Right ventricle myocardium superior (tissue), 1 donor: Measurements from ENCODE around the gene MRPL24. TPM values are rescaled to one million over a fixed set of nuclear protein-coding genes. Genes with fewer than 3 reads are reported as not detected.

ENCODE experiments used
- ATAC-seq: fragments of 200-7000 bp; cut with Tn5 transposase; one replicate; pipeline ENCODE4 v1.9.1; 2020; ENCODE audit warnings: mild to moderate bottlenecking; ENCODE audit not compliant: poor library complexity
- DNase-seq: peaks from one replicate; pipeline ENCODE4 v3.0.0-alpha.2; 2020
- intact Hi-C: fragments of 100-400 bp; cut with DNase I; formaldehyde crosslinking; loops from one replicate; pipeline ENCODE4 v1.11.2; 2022
- total RNA-seq: library from RNA; stranded (reverse); fragmentation: NEBNext Ultra II Directional; extraction: Animal tissue kit (Norgen Biotek cat#: 25700); gene quantifications from one replicate; pipeline ENCODE4 v1.2.1, GENCODE V29; 2021
- donor health status: DM: no; HTN: yes; CAD: no; lungs with severe emphysema.

MRPL24 gene
- total RNA-seq, 1 donor from 2014 or later = 99.8 TPM

DNA sequence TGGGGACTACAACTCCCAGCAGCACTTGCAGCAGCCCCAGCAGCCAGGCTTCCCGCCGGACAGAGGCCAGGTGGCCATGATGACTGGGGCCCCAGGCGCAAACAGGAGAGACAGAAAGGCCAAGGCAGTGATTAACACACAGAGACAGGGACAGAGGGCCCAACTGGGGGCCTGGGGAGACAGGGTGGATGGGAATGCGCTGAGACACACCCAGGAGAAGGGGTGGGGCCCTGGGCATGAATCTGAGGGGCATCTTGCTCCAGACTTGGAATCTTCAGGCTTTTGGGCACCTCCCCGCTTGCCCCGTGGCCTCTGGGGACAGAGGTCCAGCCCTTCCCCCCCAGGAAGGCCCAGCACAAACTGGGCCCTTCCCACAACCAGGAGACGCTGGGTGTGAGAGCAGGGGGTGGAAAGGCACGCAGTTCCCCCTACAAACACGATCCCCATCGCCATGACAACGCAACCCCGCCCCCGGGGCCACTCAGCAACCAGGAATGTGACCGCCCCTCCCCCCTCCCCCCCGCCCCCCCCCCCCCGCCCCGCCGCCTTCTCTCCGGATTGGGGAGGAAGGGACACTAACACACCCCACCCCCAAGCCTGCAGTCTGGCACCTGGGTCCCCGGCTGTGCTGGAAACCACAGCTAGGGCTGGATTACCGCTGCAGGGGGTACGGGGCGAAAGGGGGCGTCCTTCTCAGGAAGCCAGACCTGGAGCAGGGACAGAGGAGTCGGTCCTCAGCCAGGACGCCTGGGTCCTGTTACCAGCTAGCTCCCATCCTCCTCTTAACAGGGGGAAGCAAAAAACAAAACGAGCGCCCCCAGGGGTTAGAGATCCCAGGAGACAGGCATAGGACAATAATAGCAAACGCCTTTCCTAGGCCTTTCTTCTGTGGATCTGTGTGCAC, 6.1 kb upstream of the MRPL24 start:
- intact Hi-C loops = no loop called here
- DNase-seq (peak; percentile 95), ATAC-seq (peak; percentile 70)

DNA sequence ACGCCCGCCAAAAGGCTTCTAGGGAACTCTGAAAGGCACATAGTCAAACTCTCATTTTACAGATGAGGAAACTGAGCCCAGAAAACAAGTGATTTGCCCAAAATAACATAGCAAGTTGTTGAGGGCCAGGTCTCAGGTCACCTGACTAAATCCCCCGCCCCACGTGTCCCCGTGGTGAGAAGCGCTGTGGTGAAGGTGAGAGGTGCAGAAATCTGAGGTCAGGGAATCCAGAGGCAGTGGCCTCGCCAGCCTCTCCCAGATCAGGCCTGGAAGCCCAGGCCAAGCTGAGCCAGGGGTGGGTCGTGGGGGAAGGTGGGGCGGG, 5.5 kb upstream of the MRPL24 start:
- ATAC-seq (no peak), DNase-seq (no peak)
- intact Hi-C loops = no loop called here

- DNase-seq = no peak
- ATAC-seq = no peak
- intact Hi-C loops = no loop called here
Measured at GRCh38 chr1:156745881-156746280, 5.0 kb upstream of the MRPL24 start.

DNA sequence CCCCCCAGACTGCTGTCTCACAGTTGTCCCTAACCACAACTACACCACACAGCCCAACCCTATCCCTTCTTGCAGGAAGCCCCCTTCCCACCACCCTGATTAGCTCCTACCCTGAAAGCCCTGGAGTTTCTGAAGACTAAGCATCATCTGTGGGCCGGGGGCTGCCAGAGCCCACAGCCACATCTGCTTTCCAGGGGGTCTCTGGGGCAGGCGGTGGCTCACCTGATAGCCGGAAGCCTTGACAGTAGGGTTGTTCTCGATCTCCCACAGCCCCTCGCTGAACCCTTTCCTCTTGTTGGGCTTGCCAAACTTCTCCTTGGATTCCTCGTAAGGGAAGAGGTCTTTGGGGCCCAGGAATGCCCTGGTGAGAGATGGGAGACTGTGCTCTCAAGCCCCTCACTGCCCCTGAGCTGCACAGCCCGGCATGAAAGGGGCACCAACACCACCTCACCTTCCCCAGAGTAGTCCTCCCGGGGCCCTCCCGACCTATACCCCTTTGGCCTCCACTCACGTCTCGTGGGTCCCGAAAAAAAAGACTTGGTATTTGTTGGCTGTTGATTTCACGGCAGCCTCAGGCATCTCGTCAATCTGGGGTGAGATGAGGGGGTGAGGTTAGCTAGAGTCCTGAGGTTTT, 4.0 kb upstream of the MRPL24 start:
- DNase-seq = peak; percentile 33
- intact Hi-C loops = no loop called here
- no peak for ATAC-seq

GRCh38 chr1:156744344-156744743, 3.5 kb upstream of the MRPL24 start:
- ATAC-seq (no peak), DNase-seq (peak; percentile 17)
- intact Hi-C loops = no loop called here

GRCh38 chr1:156743367-156744302, 2.7 kb upstream of the MRPL24 start:
- DNase-seq = peak; percentile 35
- no peak for ATAC-seq
- intact Hi-C loops = no loop called here

DNA sequence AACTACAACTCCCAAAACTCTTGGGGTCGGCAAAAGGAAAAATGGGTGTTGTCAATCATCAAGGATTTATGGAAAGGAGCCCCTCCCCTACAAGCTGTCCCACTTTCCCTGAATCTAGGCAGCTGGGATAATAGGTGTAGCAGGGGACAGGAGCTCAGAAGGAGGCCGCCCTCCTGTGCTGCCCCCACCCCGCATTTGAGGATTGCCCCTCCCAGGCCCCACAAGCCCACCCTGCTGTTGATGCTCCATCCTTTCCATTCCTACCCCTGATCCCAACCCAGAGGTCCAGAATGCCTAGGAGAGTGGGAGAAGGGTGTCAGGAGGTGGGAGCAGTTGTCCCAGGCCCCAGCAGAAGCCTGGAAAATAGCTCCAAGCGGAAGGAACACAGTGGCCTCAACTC, 1.9 kb upstream of the MRPL24 start:
- intact Hi-C loops = no loop called here
- DNase-seq (peak; percentile 4), ATAC-seq (no peak)

- intact Hi-C loops = no loop called here
- ATAC-seq (no peak), DNase-seq (peak; percentile 19)
Measured at GRCh38 chr1:156742017-156742416, 1.1 kb upstream of the MRPL24 start.

- no peak for ATAC-seq
- intact Hi-C loops = no loop called here
Measured at GRCh38 chr1:156741481-156741983, 644 bp upstream of the MRPL24 start.

GRCh38 chr1:156740237-156740740, 599 bp downstream of the MRPL24 start:
- intact Hi-C loops = no loop called here
- ATAC-seq = peak; percentile 3
- DNase-seq = no peak

More at GRCh38 chr1:156741481-156741983, 644 bp upstream of the MRPL24 start:
- peak; percentile 34 for DNase-seq

GRCh38 chr1:156738916-156739315, 2.0 kb downstream of the MRPL24 start:
- DNase-seq = no peak
- intact Hi-C loops = no loop called here
- no peak for ATAC-seq

GRCh38 chr1:156738407-156738806, 2.5 kb downstream of the MRPL24 start:
- intact Hi-C loops = no loop called here
- DNase-seq (no peak), ATAC-seq (no peak)

DNA sequence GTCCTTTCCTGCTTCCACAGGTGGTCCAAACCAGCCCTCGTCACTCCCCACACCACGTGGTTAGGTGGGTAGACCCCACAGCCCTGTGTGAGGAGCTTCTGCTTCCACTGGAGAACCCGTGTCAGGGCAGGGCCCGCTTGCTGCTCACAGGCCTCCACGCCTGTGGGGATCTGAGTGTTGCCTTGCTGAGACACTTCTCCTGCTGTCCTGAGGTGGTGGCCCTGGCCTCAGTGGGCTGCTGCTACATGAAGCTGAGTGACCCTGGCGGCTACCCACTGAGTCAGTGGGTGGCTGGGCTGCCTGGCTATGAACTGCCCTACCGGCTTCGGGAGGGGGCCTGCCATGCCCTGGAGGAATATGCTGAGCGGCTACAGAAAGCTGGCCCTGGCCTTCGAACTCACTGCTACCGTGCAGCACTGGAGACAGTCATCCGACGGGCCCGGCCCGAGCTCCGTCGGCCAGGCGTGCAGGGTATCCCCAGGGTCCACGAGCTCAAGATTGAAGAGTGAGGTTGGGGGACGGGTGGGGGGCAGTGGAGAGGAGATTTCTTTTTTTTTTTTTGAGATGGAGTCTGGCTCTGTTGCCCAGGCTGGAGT, 6.8 kb downstream of the MRPL24 start:
- intact Hi-C loops = no loop called here
- DNase-seq = no peak

GRCh38 chr1:156728599-156729462, 12.1 kb downstream of the MRPL24 start, which contains the start of gene ISG20L2:
TSS of gene ISG20L2 (minus strand) at chr1:156728766. CDS start at chr1:156727652, 1,114 bp downstream.
- DNase-seq (peak; percentile 99), ATAC-seq (peak; percentile 95)
- intact Hi-C loops = no loop called here

More for the DNA sequence above, 6.8 kb downstream of the MRPL24 start:
- no peak for ATAC-seq

- intact Hi-C loops = no loop called here
- peak; percentile 88 for DNase-seq
- peak; percentile 84 for ATAC-seq
Measured at GRCh38 chr1:156727926-156728598, 12.8 kb downstream of the MRPL24 start, which contains the start of gene METTL25B. TSS of gene METTL25B (plus strand) at chr1:156728469. CDS start at chr1:156729105, 636 bp downstream.

GRCh38 chr1:156727492-156727891, 13.4 kb downstream of the MRPL24 start:
- intact Hi-C loops = no loop called here
- no peak for ATAC-seq
- DNase-seq = no peak
